ENCODE data around the gene ZFP28.

- TF ChIP-seq ZNF585B (tag by site-specific recombination; IDR thresholded peaks at IDR 0.05) (no peak), ZNF660 (tag by site-specific recombination; IDR thresholded peaks at IDR 0.05) (no peak)
- TF ChIP-seq, protein P1, sequence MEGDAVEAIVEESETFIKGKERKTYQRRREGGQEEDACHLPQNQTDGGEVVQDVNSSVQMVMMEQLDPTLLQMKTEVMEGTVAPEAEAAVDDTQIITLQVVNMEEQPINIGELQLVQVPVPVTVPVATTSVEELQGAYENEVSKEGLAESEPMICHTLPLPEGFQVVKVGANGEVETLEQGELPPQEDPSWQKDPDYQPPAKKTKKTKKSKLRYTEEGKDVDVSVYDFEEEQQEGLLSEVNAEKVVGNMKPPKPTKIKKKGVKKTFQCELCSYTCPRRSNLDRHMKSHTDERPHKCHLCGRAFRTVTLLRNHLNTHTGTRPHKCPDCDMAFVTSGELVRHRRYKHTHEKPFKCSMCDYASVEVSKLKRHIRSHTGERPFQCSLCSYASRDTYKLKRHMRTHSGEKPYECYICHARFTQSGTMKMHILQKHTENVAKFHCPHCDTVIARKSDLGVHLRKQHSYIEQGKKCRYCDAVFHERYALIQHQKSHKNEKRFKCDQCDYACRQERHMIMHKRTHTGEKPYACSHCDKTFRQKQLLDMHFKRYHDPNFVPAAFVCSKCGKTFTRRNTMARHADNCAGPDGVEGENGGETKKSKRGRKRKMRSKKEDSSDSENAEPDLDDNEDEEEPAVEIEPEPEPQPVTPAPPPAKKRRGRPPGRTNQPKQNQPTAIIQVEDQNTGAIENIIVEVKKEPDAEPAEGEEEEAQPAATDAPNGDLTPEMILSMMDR (tag by site-specific recombination; IDR thresholded peaks at IDR 0.05), result no peak
Observed at GRCh38 chr19:56562766-56563165, 24.0 kb downstream of the ZFP28 start.

All from HEK293 (cell line).